Mesendoderm (in vitro differentiated cells): ENCODE data around the gene FBLN7.

Experiments
- DNase-seq: peaks from one replicate; pipeline ENCODE4 v3.0.0; 2013
- H2AK5ac ChIP-seq: 2 replicates; pipeline ENCODE4 v1.6.1; 2013; ENCODE audit warnings: low read length, inconsistent platforms
- H2BK120ac ChIP-seq: 2 replicates; pipeline ENCODE4 v1.6.1; 2013; ENCODE audit warnings: low read depth, mild to moderate bottlenecking, low read length, moderate library complexity, mixed read lengths
- H2BK15ac ChIP-seq: replicated peaks from 2 replicates; pipeline ENCODE4 v1.6.1; 2013; ENCODE audit warnings: low read depth, mild to moderate bottlenecking, moderate library complexity
- H2BK5ac ChIP-seq: 2 replicates; pipeline ENCODE4 v1.6.1; 2013; ENCODE audit warnings: low read length, inconsistent platforms
- H3K18ac ChIP-seq: 2 replicates; pipeline ENCODE4 v1.6.1; 2013; ENCODE audit warnings: mild to moderate bottlenecking, low read length, mixed read lengths
- H3K23ac ChIP-seq: one replicate; pipeline ENCODE4 v1.6.1; 2013; ENCODE audit warnings: low read length
- H3K27ac ChIP-seq: 2 replicates; pipeline ENCODE4 v1.5.1; 2013; ENCODE audit warnings: low read depth, mild to moderate bottlenecking, inconsistent platforms, low read length, moderate library complexity
- H3K27me3 ChIP-seq: 2 replicates; pipeline ENCODE4 v1.6.1; 2013; ENCODE audit warnings: low read length, control low read depth, mild to moderate bottlenecking, inconsistent platforms; ENCODE audit not compliant: insufficient read depth, poor library complexity
- H3K36me3 ChIP-seq: 2 replicates; pipeline ENCODE4 v1.6.1; 2013; ENCODE audit warnings: low read length, inconsistent platforms; ENCODE audit not compliant: control insufficient read depth, insufficient read depth
- H3K4ac ChIP-seq: one replicate; pipeline ENCODE4 v1.6.1; 2013; ENCODE audit warnings: low read depth, mild to moderate bottlenecking, low read length, moderate library complexity
- H3K4me1 ChIP-seq: 2 replicates; pipeline ENCODE4 v1.6.1; 2013; ENCODE audit warnings: low read depth, low read length, inconsistent platforms; ENCODE audit not compliant: control insufficient read depth
- H3K4me2 ChIP-seq: 2 replicates; pipeline ENCODE4 v1.6.1; 2013; ENCODE audit warnings: low read length
- H3K4me3 ChIP-seq: 2 replicates; pipeline ENCODE4 v1.5.1; 2013; ENCODE audit warnings: mild to moderate bottlenecking, low read length
- H3K56ac ChIP-seq: one replicate; pipeline ENCODE4 v1.6.1; 2013; ENCODE audit warnings: low read length
- H3K79me1 ChIP-seq: 2 replicates; pipeline ENCODE4 v1.6.1; 2013; ENCODE audit warnings: low read length, inconsistent platforms
- H3K79me2 ChIP-seq: 2 replicates; pipeline ENCODE4 v1.6.1; 2013; ENCODE audit warnings: mild to moderate bottlenecking, low read length; ENCODE audit not compliant: control insufficient read depth, insufficient read depth
- H3K9ac ChIP-seq: 2 replicates; pipeline ENCODE4 v1.6.1; 2013; ENCODE audit warnings: low read length, inconsistent platforms
- H4K5ac ChIP-seq: one replicate; pipeline ENCODE4 v1.6.1; 2013; ENCODE audit warnings: low read length
- H4K8ac ChIP-seq: one replicate; pipeline ENCODE4 v1.6.1; 2013; ENCODE audit warnings: low read depth, mild to moderate bottlenecking, control low read depth, low read length, moderate library complexity
- WGBS: extraction: QIAGEN DNeasy Blood & Tissue Kit; methylation state at CpG from one replicate; pipeline ENCODE4 v1.1.7; 2013; ENCODE audit warnings: low lambda C conversion rate, missing lambda C conversion rate; ENCODE audit not compliant: insufficient coverage; ENCODE audit errors: extremely low coverage; 5-methylcytosine and 5-hydroxymethylcytosine counted together

Gene FBLN7

DNA sequence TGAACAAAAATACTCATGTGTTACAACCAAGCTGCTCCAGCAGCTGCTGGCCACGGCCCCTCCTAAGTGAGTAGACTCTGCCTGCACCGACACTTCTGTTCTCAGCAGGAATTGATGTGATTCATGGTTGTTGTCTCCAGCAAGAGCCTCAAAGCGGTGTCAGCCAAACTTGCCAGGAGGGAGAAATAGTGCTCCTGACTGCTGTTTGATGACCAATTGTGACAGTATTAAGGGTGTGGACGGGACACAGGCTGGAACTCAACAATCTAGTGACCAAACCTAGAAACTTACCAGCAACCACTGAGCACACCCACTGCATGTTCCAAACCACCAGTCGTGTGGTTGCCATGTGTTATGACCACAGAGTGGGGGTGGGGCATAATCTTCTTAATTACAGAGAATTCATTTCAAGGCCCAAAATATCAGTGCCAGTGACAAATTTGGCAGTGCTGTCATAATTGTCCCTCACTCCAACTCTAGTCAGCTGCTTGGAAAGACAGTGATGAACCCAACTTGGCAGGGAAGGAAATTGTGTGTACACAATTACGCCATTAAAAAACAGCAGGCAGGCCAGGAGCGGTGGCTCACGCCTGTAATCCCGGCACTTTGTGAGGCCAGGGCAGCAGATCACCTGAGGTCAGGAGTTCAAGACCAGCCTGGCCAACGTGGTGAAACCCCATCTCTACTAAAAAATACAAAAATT is 30.4 kb downstream of the FBLN7 start:
- Histone ChIP-seq H2AK5ac (no peak overlapping the region), H3K4me1 (no peaks in the 10 kb centered on the region), H3K9ac (no peak overlapping the region), H2BK15ac (no peak overlapping the region), H4K5ac (no peak overlapping the region), H3K27me3 (no peaks in the 10 kb centered on the region), H2BK120ac (no peak overlapping the region), H3K4ac (no peak overlapping the region), H3K36me3 (no peaks in the 10 kb centered on the region), H3K23ac (no peak overlapping the region), H3K4me2 (no peak overlapping the region), H2BK5ac (no peak overlapping the region), H3K79me2 (no peaks in the 10 kb centered on the region), H3K4me3 (no peak overlapping the region), H3K18ac (no peak overlapping the region), H3K56ac (no peak overlapping the region), H3K79me1 (no peaks in the 10 kb centered on the region), H4K8ac (no peak overlapping the region), H3K27ac (no peak overlapping the region)
- WGBS, result no CpG with 5 or more reads among the region's 10 CpGs
- no peak for DNase-seq

GRCh38 chr2:112170495-112170894 is 32.3 kb downstream of the FBLN7 start:
- H3K27me3 ChIP-seq, result no peaks in the 10 kb centered on the region
- H2AK5ac ChIP-seq, result no peak overlapping the region
- no peak overlapping the region for H3K56ac ChIP-seq
- no peak overlapping the region for H3K27ac ChIP-seq
- no peak overlapping the region for H3K4ac ChIP-seq
- no peaks in the 10 kb centered on the region for H3K79me2 ChIP-seq
- no peak overlapping the region for H3K9ac ChIP-seq
- H4K8ac ChIP-seq, result no peak overlapping the region
- H3K4me3 ChIP-seq, result no peak overlapping the region
- no peak overlapping the region for H2BK5ac ChIP-seq
- WGBS, result no CpG with 5 or more reads among the region's 4 CpGs
- DNase-seq, result no peak
- no peaks in the 10 kb centered on the region for H3K36me3 ChIP-seq
- H4K5ac ChIP-seq, result no peak overlapping the region
- no peaks in the 10 kb centered on the region for H3K79me1 ChIP-seq
- no peak overlapping the region for H2BK15ac ChIP-seq
- H3K23ac ChIP-seq, result no peak overlapping the region
- no peaks in the 10 kb centered on the region for H3K4me1 ChIP-seq
- no peak overlapping the region for H3K4me2 ChIP-seq
- no peak overlapping the region for H2BK120ac ChIP-seq
- no peak overlapping the region for H3K18ac ChIP-seq

GRCh38 chr2:112173646-112174319 is 35.6 kb downstream of the FBLN7 start:
- DNase-seq, result no peak
- Histone ChIP-seq H3K9ac (no peak overlapping the region), H2BK15ac (no peak overlapping the region), H3K27ac (no peak overlapping the region), H3K36me3 (no peaks in the 10 kb centered on the region), H2AK5ac (no peak overlapping the region), H3K79me1 (no peaks in the 10 kb centered on the region), H3K18ac (no peak overlapping the region), H3K4me2 (no peak overlapping the region), H3K4me1 (no peaks in the 10 kb centered on the region), H3K4me3 (no peak overlapping the region), H3K4ac (no peak overlapping the region), H2BK120ac (no peak overlapping the region), H3K56ac (no peak overlapping the region), H3K27me3 (no peaks in the 10 kb centered on the region), H4K8ac (no peak overlapping the region), H3K23ac (no peak overlapping the region), H3K79me2 (no peaks in the 10 kb centered on the region), H2BK5ac (no peak overlapping the region), H4K5ac (no peak overlapping the region)
- no CpG with 5 or more reads among the region's 11 CpGs for WGBS

DNA sequence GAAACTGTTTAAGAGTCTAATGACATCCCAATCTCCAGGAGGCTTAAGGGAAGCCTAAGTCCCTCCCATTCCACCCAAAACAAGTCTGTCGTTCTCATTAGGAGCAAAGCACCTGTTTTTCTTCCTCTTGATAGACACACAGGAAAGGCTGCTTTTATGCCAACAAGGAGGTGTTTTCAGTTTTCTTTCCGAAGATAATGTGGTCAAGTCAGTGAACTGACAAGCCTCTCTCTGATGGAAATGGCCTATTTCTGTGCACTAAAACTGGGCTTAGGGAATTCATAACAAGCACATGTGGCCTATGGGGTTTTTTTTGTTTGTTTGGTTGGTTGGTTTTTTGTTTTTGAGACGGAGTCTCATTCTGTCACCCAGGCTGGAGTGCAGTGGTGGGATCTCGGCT is 36.2 kb downstream of the FBLN7 start:
- Histone ChIP-seq H3K23ac (no peak overlapping the region), H3K4me3 (no peak overlapping the region), H2BK5ac (no peak overlapping the region), H2BK15ac (no peak overlapping the region), H3K27ac (no peak overlapping the region), H2BK120ac (no peak overlapping the region), H3K9ac (no peak overlapping the region), H3K79me2 (no peaks in the 10 kb centered on the region), H3K36me3 (no peaks in the 10 kb centered on the region), H4K5ac (no peak overlapping the region), H3K4ac (no peak overlapping the region), H2AK5ac (no peak overlapping the region), H3K4me2 (no peak overlapping the region), H3K18ac (no peak overlapping the region), H4K8ac (no peak overlapping the region), H3K79me1 (no peaks in the 10 kb centered on the region), H3K4me1 (no peaks in the 10 kb centered on the region), H3K56ac (no peak overlapping the region), H3K27me3 (no peaks in the 10 kb centered on the region)
- DNase-seq, result no peak
- no CpG with 5 or more reads among the region's 4 CpGs for WGBS

GRCh38 chr2:112175333-112175732 is 37.1 kb downstream of the FBLN7 start:
- no peaks in the 10 kb centered on the region for H3K79me1 ChIP-seq
- H3K27me3 ChIP-seq, result no peaks in the 10 kb centered on the region
- H3K4me1 ChIP-seq, result no peaks in the 10 kb centered on the region
- WGBS, result no CpG with 5 or more reads among the region's 3 CpGs
- H3K27ac ChIP-seq, result no peak overlapping the region
- no peak overlapping the region for H2BK15ac ChIP-seq
- no peak overlapping the region for H4K8ac ChIP-seq
- no peak for DNase-seq
- H3K9ac ChIP-seq, result no peak overlapping the region
- H3K79me2 ChIP-seq, result no peaks in the 10 kb centered on the region
- no peak overlapping the region for H3K4me2 ChIP-seq
- H4K5ac ChIP-seq, result no peak overlapping the region
- H3K36me3 ChIP-seq, result no peaks in the 10 kb centered on the region
- no peak overlapping the region for H3K23ac ChIP-seq
- no peak overlapping the region for H3K4ac ChIP-seq
- H2BK120ac ChIP-seq, result no peak overlapping the region
- no peak overlapping the region for H3K4me3 ChIP-seq
- no peak overlapping the region for H2AK5ac ChIP-seq
- H2BK5ac ChIP-seq, result no peak overlapping the region
- no peak overlapping the region for H3K18ac ChIP-seq
- no peak overlapping the region for H3K56ac ChIP-seq
